DND-41 (cell line): ENCODE measurements around the gene PPP3R1.

ENCODE experiments used
- ATAC-seq: fragments of 200-7000 bp; cut with Tn5 transposase; 3 replicates; pipeline ENCODE4 v1.9.1; 2021; ENCODE audit warnings: low read depth; ENCODE audit not compliant: insufficient read depth
- DNase-seq: peaks from one replicate; pipeline ENCODE4 v3.0.0-alpha.2; 2020
- H2AFZ ChIP-seq: 2 replicates; pipeline ENCODE4 v1.6.0; 2012; ENCODE audit warnings: low read depth, low read length
- H3K27ac ChIP-seq: 2 replicates; pipeline ENCODE4 v1.5.1; 2012; ENCODE audit warnings: low read length, inconsistent platforms
- H3K27me3 ChIP-seq: fragments of 200-600 bp; sonication (generic); 2 replicates; pipeline ENCODE4 v1.6.0; 2012; ENCODE audit warnings: low read length, mild to moderate bottlenecking, inconsistent platforms; ENCODE audit not compliant: insufficient read depth, poor library complexity
- H3K36me3 ChIP-seq: 2 replicates; pipeline ENCODE4 v1.5.1; 2012; ENCODE audit warnings: low read length, inconsistent platforms; ENCODE audit not compliant: insufficient read depth
- H3K4me1 ChIP-seq: 2 replicates; pipeline ENCODE4 v1.5.1; 2012; ENCODE audit warnings: mild to moderate bottlenecking, low read length; ENCODE audit not compliant: insufficient read depth
- H3K4me2 ChIP-seq: 2 replicates; pipeline ENCODE4 v1.6.0; 2012; ENCODE audit warnings: mild to moderate bottlenecking, moderate library complexity, low read length, inconsistent platforms; ENCODE audit not compliant: insufficient read depth
- H3K4me3 ChIP-seq, 2 experiments: fragments of 200-600 bp in 1 of 2; shearing (Covaris generic) in 1 of 2; 2 replicates each; pipeline ENCODE4 v1.5.1; 2012 to 2016; ENCODE audit warnings: inconsistent platforms in 2 of 2, low read length in 2 of 2, mild to moderate bottlenecking in 2 of 2, low read depth in 1 of 2, moderate library complexity in 1 of 2
- H3K79me2 ChIP-seq: 2 replicates; pipeline ENCODE4 v1.6.0; 2012; ENCODE audit warnings: low read length, inconsistent platforms; ENCODE audit not compliant: insufficient read depth
- H3K9ac ChIP-seq: 2 replicates; pipeline ENCODE4 v1.6.0; 2012; ENCODE audit warnings: low read depth, mild to moderate bottlenecking, inconsistent platforms, low read length, moderate library complexity
- H3K9me3 ChIP-seq: 2 replicates; pipeline ENCODE4 v1.5.1; 2012; ENCODE audit warnings: low read length, moderate library complexity, mild to moderate bottlenecking, inconsistent platforms; ENCODE audit not compliant: insufficient read depth, severe bottlenecking
- H4K20me1 ChIP-seq: 2 replicates; pipeline ENCODE4 v1.6.0; 2012; ENCODE audit warnings: low read length; ENCODE audit not compliant: insufficient read depth
- CTCF ChIP-seq: IDR thresholded peaks from 2 replicates; pipeline ENCODE4 v1.5.1; 2012; ENCODE audit warnings: borderline replicate concordance, low read length, moderate library complexity, mild to moderate bottlenecking; ENCODE audit not compliant: poor library complexity, severe bottlenecking; ENCODE audit errors: extremely low read depth
- EZH2 ChIP-seq: IDR thresholded peaks from 3 replicates; pipeline ENCODE4 v1.6.1; 2012; ENCODE audit warnings: borderline replicate concordance, low read depth, mild to moderate bottlenecking, moderate library complexity, low read length, inconsistent platforms; ENCODE audit not compliant: severe bottlenecking

Gene PPP3R1

DNA sequence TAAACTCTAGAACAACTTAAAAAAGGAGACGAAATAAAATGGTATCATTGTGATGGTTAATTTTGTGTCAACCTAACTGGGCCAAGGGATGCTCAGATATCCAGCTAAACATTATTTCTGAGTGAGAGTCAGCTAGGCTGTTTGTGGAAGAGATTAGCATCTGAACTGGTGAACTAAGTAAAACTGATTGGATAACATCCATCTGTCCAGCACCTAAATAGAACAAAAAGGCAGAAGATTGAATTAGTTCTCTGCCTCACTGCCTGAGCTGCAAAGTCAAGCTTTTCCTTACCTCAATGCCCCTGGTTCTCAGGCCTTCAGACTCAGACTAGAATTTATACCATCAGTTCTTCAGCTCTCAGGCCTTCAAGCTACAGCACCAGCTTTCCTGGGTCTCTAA, 30.0 kb downstream of the PPP3R1 start:
- H3K4me3 ChIP-seq: no peak overlapping the region
- no peak overlapping the region for H3K4me2 ChIP-seq
- H3K36me3 ChIP-seq: peaks cover 8% of the 10 kb centered on the region; the same call in 1 of the 2 replicates
- no peak overlapping the region for H3K9ac ChIP-seq
- H2AFZ ChIP-seq: no peak overlapping the region
- H3K79me2 ChIP-seq: peaks cover 100% of the 10 kb centered on the region
- H3K27me3 ChIP-seq: no peaks in the 10 kb centered on the region
- H3K4me1 ChIP-seq: no peaks in the 10 kb centered on the region; the same call in 1 of the 2 replicates
- TF ChIP-seq CTCF (no peak), EZH2 (no peak)
- no peaks in the 10 kb centered on the region for H3K9me3 ChIP-seq
- DNase-seq: no peak
- H4K20me1 ChIP-seq: peaks cover 69% of the 10 kb centered on the region; the same call in 1 of the 2 replicates
- H3K27ac ChIP-seq: no peak overlapping the region
- ATAC-seq: no peak

DNA sequence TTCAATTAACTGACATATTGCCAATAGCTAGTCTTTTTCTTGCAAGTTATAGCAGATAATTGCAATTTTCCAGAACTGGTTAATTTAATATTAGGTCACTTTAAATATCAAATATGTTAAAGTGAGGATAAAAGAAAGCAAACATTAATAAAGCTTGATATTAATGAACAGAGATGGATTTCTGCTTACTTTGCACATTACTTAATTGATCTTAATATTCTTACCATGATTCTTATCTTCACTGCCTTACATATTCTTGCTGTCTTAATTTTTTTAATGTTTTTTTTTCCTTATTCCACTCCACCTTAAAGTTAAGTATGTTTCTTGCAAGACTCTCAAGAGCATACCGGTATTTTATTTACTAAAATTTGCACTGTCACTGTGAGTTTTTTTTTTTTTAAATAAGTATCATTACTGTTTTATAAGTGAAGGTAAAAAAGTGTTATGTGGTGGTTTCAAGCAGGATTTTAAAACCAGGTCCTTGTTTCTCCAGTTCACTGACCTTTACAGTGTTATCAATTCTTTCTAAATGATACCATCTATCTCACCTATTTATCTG, 33.9 kb downstream of the PPP3R1 start:
- H3K79me2 ChIP-seq: peaks cover 100% of the 10 kb centered on the region
- no peak overlapping the region for H3K27ac ChIP-seq
- no peak for DNase-seq
- H3K9me3 ChIP-seq: no peaks in the 10 kb centered on the region
- H2AFZ ChIP-seq: no peak overlapping the region
- H3K27me3 ChIP-seq: no peaks in the 10 kb centered on the region
- no peak overlapping the region for H3K4me2 ChIP-seq
- no peak for ATAC-seq
- no peak overlapping the region for H3K9ac ChIP-seq
- TF ChIP-seq CTCF: no peak
- TF ChIP-seq EZH2: no peak
- peaks cover 23% of the 10 kb centered on the region for H3K36me3 ChIP-seq
- H3K4me1 ChIP-seq: no peaks in the 10 kb centered on the region
- no peak overlapping the region for H3K4me3 ChIP-seq
- H4K20me1 ChIP-seq: peaks cover 65% of the 10 kb centered on the region

DNA sequence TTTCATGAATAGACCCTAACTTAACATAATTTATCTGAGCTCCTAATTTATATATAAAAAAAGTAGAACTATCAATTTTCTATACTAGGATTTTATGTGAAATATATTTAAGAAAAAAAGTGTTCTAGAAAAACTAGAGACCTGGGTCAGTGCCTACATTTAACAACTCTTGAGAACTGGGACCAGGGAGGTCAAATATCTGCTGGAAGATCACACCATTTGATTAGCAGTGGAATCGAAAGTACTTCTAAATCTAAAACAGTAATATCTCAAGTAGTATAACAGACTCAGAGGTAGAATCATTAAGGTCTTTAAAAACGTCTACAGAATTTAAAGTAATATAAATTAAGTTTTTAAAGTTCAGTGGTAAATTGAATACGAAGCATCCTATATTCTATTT, 34.6 kb downstream of the PPP3R1 start:
- no peaks in the 10 kb centered on the region for H3K9me3 ChIP-seq
- no peak overlapping the region for H3K27ac ChIP-seq
- no peaks in the 10 kb centered on the region for H3K4me1 ChIP-seq
- ATAC-seq (no peak), DNase-seq (no peak)
- H4K20me1 ChIP-seq: peaks cover 66% of the 10 kb centered on the region
- TF ChIP-seq CTCF: no peak
- no peak for TF ChIP-seq EZH2
- no peaks in the 10 kb centered on the region for H3K27me3 ChIP-seq
- H3K79me2 ChIP-seq: peaks cover 100% of the 10 kb centered on the region
- H3K9ac ChIP-seq: no peak overlapping the region
- no peak overlapping the region for H2AFZ ChIP-seq
- peaks cover 27% of the 10 kb centered on the region for H3K36me3 ChIP-seq
- no peak overlapping the region for H3K4me2 ChIP-seq
- no peak overlapping the region for H3K4me3 ChIP-seq
